H1 (cell line): ENCODE results near the gene OR7D2. TPM values are rescaled to one million over a fixed set of nuclear protein-coding genes. Genes with fewer than 3 reads are reported as not detected.

ENCODE experiments used
- CTCF ChIA-PET: fragments of 300-600 bp; sonication (Branson Sonifier 250); formaldehyde crosslinking; loops from one replicate; lab custom pipeline; 2021; ENCODE audit not compliant: partially characterized antibody; lab: Charles Lee
- POLR2A ChIA-PET: fragments of 300-600 bp; sonication (Branson Sonifier 250); formaldehyde crosslinking; loops from one replicate; lab custom pipeline; 2021; ENCODE audit warnings: inconsistent platforms; ENCODE audit not compliant: partially characterized antibody; lab: Charles Lee
- DNase-seq, 2 experiments: peaks; one replicate each; pipeline versions ENCODE4 v3.0.0 to v3.0.0-alpha.2; 2010 to 2022; ENCODE audit warnings: low spot score in 2 of 2, low read depth in 1 of 2, mixed read lengths in 1 of 2
- FAIRE-seq: peaks from 2 replicates; lab custom pipeline; 2011; peaks lifted over from hg19 to GRCh38; lab: Jason Lieb, UNC
- H2AFZ ChIP-seq: 2 replicates; pipeline ENCODE4 v1.8.1; 2012; ENCODE audit warnings: low read length, inconsistent platforms
- H2AK5ac ChIP-seq: 2 replicates; pipeline ENCODE4 v1.6.1; 2013; ENCODE audit warnings: low read depth, low read length
- H2BK120ac ChIP-seq: replicated peaks from 2 replicates; pipeline ENCODE3; 2013; ENCODE audit warnings: low read depth, low read length, inconsistent platforms
- H2BK12ac ChIP-seq: 2 replicates; pipeline ENCODE4 v1.6.1; 2013; ENCODE audit warnings: low read depth, low read length
- H2BK15ac ChIP-seq: 2 replicates; pipeline ENCODE4 v1.6.1; 2013; ENCODE audit warnings: low read length
- H2BK20ac ChIP-seq: 2 replicates; pipeline ENCODE4 v1.6.1; 2013; ENCODE audit warnings: low read length
- H2BK5ac ChIP-seq: 2 replicates; pipeline ENCODE4 v1.6.1; 2013; ENCODE audit warnings: low read depth, low read length
- H3K14ac ChIP-seq: 2 replicates; pipeline ENCODE4 v1.6.1; 2013; ENCODE audit warnings: inconsistent platforms; ENCODE audit not compliant: insufficient read length
- H3K18ac ChIP-seq: 2 replicates; pipeline ENCODE4 v1.6.1; 2013; ENCODE audit warnings: low read length; ENCODE audit errors: extremely low read depth
- H3K23ac ChIP-seq: 2 replicates; pipeline ENCODE4 v1.6.1; 2013; ENCODE audit warnings: inconsistent platforms; ENCODE audit not compliant: insufficient read length
- H3K23me2 ChIP-seq: 2 replicates; pipeline ENCODE4 v1.6.1; 2013; ENCODE audit warnings: low read depth, low read length
- H3K27ac ChIP-seq: 2 replicates; pipeline ENCODE4 v1.6.1; 2011; ENCODE audit warnings: low read depth, low read length, inconsistent platforms
- H3K27me3 ChIP-seq, 4 experiments: replicated peaks in 1 of 4; 1 replicate in 1 of 4; 2 replicates in 3 of 4; pipeline versions ENCODE4 v1.6.1 to v1.8.1; 2011 to 2013; ENCODE audit warnings: low read length in 3 of 4, mild to moderate bottlenecking in 3 of 4, inconsistent platforms in 2 of 4, mixed read lengths in 2 of 4, moderate library complexity in 1 of 4; ENCODE audit not compliant: control insufficient read depth in 3 of 4, insufficient read depth in 3 of 4; ENCODE audit errors: extremely low read depth in 1 of 4
- H3K36me3 ChIP-seq, 4 experiments: 2 replicates each; pipeline versions ENCODE4 v1.6.1 to v1.8.1; 2011 to 2013; ENCODE audit warnings: mild to moderate bottlenecking in 4 of 4, low read length in 3 of 4, moderate library complexity in 2 of 4, control low read depth in 1 of 4, inconsistent platforms in 1 of 4; ENCODE audit not compliant: insufficient read depth in 4 of 4, control insufficient read depth in 2 of 4
- H3K4ac ChIP-seq: replicated peaks from 2 replicates; pipeline ENCODE3; 2013; ENCODE audit warnings: low read length, low read depth, mixed read lengths, inconsistent platforms; ENCODE audit not compliant: insufficient read length
- H3K4me1 ChIP-seq, 4 experiments: replicated peaks in 1 of 4; 1 replicate in 1 of 4; 2 replicates in 3 of 4; pipeline versions ENCODE4 v1.6.1 to v1.8.1; 2011 to 2013; ENCODE audit warnings: low read length in 3 of 4, inconsistent platforms in 2 of 4, mixed read lengths in 1 of 4; ENCODE audit not compliant: insufficient read depth in 4 of 4, control insufficient read depth in 3 of 4
- H3K4me2 ChIP-seq, 2 experiments: 2 replicates each; pipeline versions ENCODE4 v1.6.1 to v1.8.1; 2011 to 2013; ENCODE audit warnings: low read depth in 2 of 2, low read length in 2 of 2, control low read depth in 1 of 2, inconsistent platforms in 1 of 2, mild to moderate bottlenecking in 1 of 2; ENCODE audit not compliant: insufficient read depth in 1 of 2
- H3K4me3 ChIP-seq, 4 experiments: fragments of 200-600, 300-600 bp in 1 of 4; sonication (generic), shearing (Covaris generic), sonication (Bioruptor Twin) in 1 of 4; 2 replicates each; pipeline versions ENCODE4 v1.5.1 to v1.8.1; 2011 to 2016; ENCODE audit warnings: low read length in 4 of 4, low read depth in 3 of 4, control low read depth in 2 of 4, inconsistent platforms in 2 of 4, mild to moderate bottlenecking in 2 of 4, mixed read lengths in 1 of 4, moderate library complexity in 1 of 4; ENCODE audit not compliant: insufficient read depth in 2 of 4; ENCODE audit errors: extremely low read depth in 1 of 4
- H3K56ac ChIP-seq: replicated peaks from 2 replicates; pipeline ENCODE3; 2013; ENCODE audit warnings: low read depth, mild to moderate bottlenecking, mixed read lengths, low read length, inconsistent platforms; ENCODE audit not compliant: insufficient read length
- H3K79me1 ChIP-seq: 2 replicates; pipeline ENCODE4 v1.6.1; 2013; ENCODE audit warnings: low read depth, low read length, control low read depth
- H3K79me2 ChIP-seq, 2 experiments: 2 replicates each; pipeline versions ENCODE4 v1.6.1 to v1.8.1; 2012 to 2013; ENCODE audit warnings: low read length in 2 of 2, mild to moderate bottlenecking in 2 of 2, inconsistent platforms in 1 of 2; ENCODE audit not compliant: insufficient read depth in 2 of 2, control insufficient read depth in 1 of 2
- H3K9ac ChIP-seq, 4 experiments: replicated peaks in 1 of 4; 1 replicate in 1 of 4; 2 replicates in 3 of 4; pipeline versions ENCODE4 v1.6.1 to v1.8.1; 2011 to 2013; ENCODE audit warnings: low read depth in 3 of 4, low read length in 3 of 4, control low read depth in 2 of 4, mild to moderate bottlenecking in 2 of 4, moderate library complexity in 2 of 4, inconsistent platforms in 1 of 4; ENCODE audit errors: extremely low read depth in 1 of 4
- H3K9me3 ChIP-seq, 2 experiments: 2 replicates each; pipeline versions ENCODE4 v1.6.1 to v1.8.1; 2012 to 2013; ENCODE audit warnings: mild to moderate bottlenecking in 2 of 2, moderate library complexity in 2 of 2, control low read depth in 1 of 2, inconsistent platforms in 1 of 2, low read depth in 1 of 2, low read length in 1 of 2, mixed read lengths in 1 of 2; ENCODE audit not compliant: insufficient read depth in 2 of 2
- H4K20me1 ChIP-seq, 2 experiments: replicated peaks in 1 of 2; 2 replicates each; pipeline versions ENCODE3 to v1.8.1; 2011 to 2013; ENCODE audit warnings: inconsistent platforms in 2 of 2, low read length in 2 of 2, mild to moderate bottlenecking in 1 of 2; ENCODE audit not compliant: insufficient read depth in 2 of 2, control insufficient read depth in 1 of 2
- H4K5ac ChIP-seq: 2 replicates; pipeline ENCODE4 v1.6.1; 2013; ENCODE audit warnings: low read length, low read depth, mixed read lengths, inconsistent platforms; ENCODE audit not compliant: insufficient read length
- H4K8ac ChIP-seq: 2 replicates; pipeline ENCODE4 v1.8.0; 2013; ENCODE audit warnings: mild to moderate bottlenecking, moderate library complexity, low read length, inconsistent platforms; ENCODE audit not compliant: insufficient read depth; ENCODE audit errors: extremely low read depth
- H4K91ac ChIP-seq: replicated peaks from 2 replicates; pipeline ENCODE3; 2013; ENCODE audit warnings: low read length, mixed read lengths, inconsistent platforms; ENCODE audit not compliant: insufficient read length
- BRCA1 ChIP-seq: IDR thresholded peaks from 2 replicates; pipeline ENCODE4 v1.6.1; 2012; ENCODE audit warnings: low read depth, low read length, improper control_type of control experiment
- CBX5 ChIP-seq: fragments of 300-800, 300-1000 bp; sonication (generic); IDR thresholded peaks from 2 replicates; pipeline ENCODE4 v1.7.1; 2016; ENCODE audit warnings: antibody characterized with exemption, low read length, low read depth
- FOSL1 ChIP-seq: IDR thresholded peaks from 2 replicates; pipeline ENCODE4 v1.6.1; 2011; ENCODE audit warnings: mild to moderate bottlenecking, low read depth, low read length, moderate library complexity; ENCODE audit not compliant: insufficient read depth
- KDM1A ChIP-seq: fragments of 200-600, 300-600 bp; sonication (generic); IDR thresholded peaks from 2 replicates; pipeline ENCODE4 v1.7.1; 2016; ENCODE audit warnings: mild to moderate bottlenecking, low read length, borderline replicate concordance
- KDM4A ChIP-seq: IDR thresholded peaks from one replicate; pipeline ENCODE4 v1.7.1; 2012; ENCODE audit warnings: low read depth, mild to moderate bottlenecking, moderate library complexity, low read length, inconsistent platforms; ENCODE audit not compliant: severe bottlenecking
- MAX ChIP-seq: IDR thresholded peaks from 2 replicates; pipeline ENCODE4 v1.6.1; 2012; ENCODE audit warnings: inconsistent platforms
- RXRA ChIP-seq: IDR thresholded peaks from 2 replicates; pipeline ENCODE4 v1.6.1; 2011; ENCODE audit warnings: low read depth, mild to moderate bottlenecking, low read length, moderate library complexity; ENCODE audit not compliant: insufficient read depth
- SP2 ChIP-seq: IDR thresholded peaks from 2 replicates; pipeline ENCODE4 v1.6.1; 2012; ENCODE audit warnings: mild to moderate bottlenecking, low read length, inconsistent platforms
- SUZ12 ChIP-seq: fragments of 200-600 bp; sonication (generic); IDR thresholded peaks from 2 replicates; pipeline ENCODE4 v1.6.1; 2012; ENCODE audit warnings: mild to moderate bottlenecking, inconsistent platforms, low read length, moderate library complexity, mixed read lengths
- TBP ChIP-seq: IDR thresholded peaks from 2 replicates; pipeline ENCODE4 v1.6.1; 2011; ENCODE audit warnings: low read depth, low read length, improper control_type of control experiment
- WGBS, 2 experiments: shearing (Covaris generic) in 1 of 2; methylation state at CpG; one replicate each; pipeline versions ENCODE4 v1.1.6 to v1.1.7; 2013 to 2015; ENCODE audit warnings: low lambda C conversion rate in 2 of 2, mixed read lengths in 2 of 2, inconsistent platforms in 1 of 2, low coverage in 1 of 2, missing lambda C conversion rate in 1 of 2; ENCODE audit not compliant: insufficient replicate concordance in 2 of 2, insufficient coverage in 1 of 2, insufficient read length in 1 of 2; ENCODE audit errors: extremely low coverage in 1 of 2, missing lambda C conversion rate in 1 of 2; 5-methylcytosine and 5-hydroxymethylcytosine counted together
- polyA plus RNA-seq, 7 experiments: library from polyadenylated mRNA; depleted of rRNA in 3 of 7; stranded (reverse) in 5 of 7; unstranded in 2 of 7; fragments of >200 nt in 5 of 7; fragments of 200-250 nt in 2 of 7; gene quantifications; 1 replicate in 5 of 7; 2 replicates in 1 of 7; 4 replicates in 1 of 7; pipeline versions ENCODE4 v1.2.1 to v1.2.3, GENCODE V29; 2011 to 2013; ENCODE audit warnings: missing spikeins in 2 of 7, mixed read lengths in 2 of 7
- total RNA-seq: library from RNA; stranded (reverse); fragmentation: NEBNext Ultra II Directional; extraction: Animal tissue kit (Norgen Biotek cat#: 25700); gene quantifications from 2 replicates; pipeline ENCODE4 v1.2.1, GENCODE V29; 2021
- TF ChIP-seq, protein P1 (sequence below), 3 experiments: IDR thresholded peaks; 1 replicate in 2 of 3; 2 replicates in 1 of 3; pipeline versions ENCODE4 v1.5.1 to v1.6.1; 2011; ENCODE audit warnings: low read length in 3 of 3, mild to moderate bottlenecking in 3 of 3, inconsistent platforms in 2 of 3, low read depth in 1 of 3, moderate library complexity in 1 of 3; ENCODE audit not compliant: insufficient read depth in 1 of 3; ENCODE audit errors: control extremely low read depth in 1 of 3

OR7D2 gene
- total and polyA plus RNA-seq, 2 of the 8 experiments (the other 6 are each of a cell fraction or from before 2014, with no cell fraction given): 0.02 TPM; not detected in 1

GRCh38 chr19:9159891-9160290 lies 18.9 kb upstream of the OR7D2 start:
- Histone ChIP-seq H3K14ac (no peak overlapping the region), H2BK20ac (no peak overlapping the region), H3K4ac (no peak overlapping the region), H4K20me1 (peaks cover 6 to 9% of the 10 kb centered on the region in 2 experiments), H3K56ac (no peak overlapping the region), H3K4me1 (no peaks in the 10 kb centered on the region), H3K4me2 (no peak overlapping the region), H3K18ac (no peak overlapping the region), H3K79me1 (peaks cover 9% of the 10 kb centered on the region), H4K8ac (no peak overlapping the region), H3K23me2 (no peaks in the 10 kb centered on the region), H3K9me3 (peaks cover 4 to 7% of the 10 kb centered on the region in 2 experiments; a peak in 1 of 4 replicates), H3K36me3 (peaks cover 45 to 92% (median 76%) of the 10 kb centered on the region in 4 experiments), H3K27me3 (no peaks in the 10 kb centered on the region), H3K27ac (no peak overlapping the region), H2AFZ (no peak overlapping the region), H2AK5ac (no peak overlapping the region), H2BK5ac (no peak overlapping the region), H3K4me3 (no peak overlapping the region), H4K5ac (no peak overlapping the region), H2BK120ac (no peak overlapping the region), H3K23ac (no peak overlapping the region), H3K9ac (no peak overlapping the region), H4K91ac (no peak overlapping the region), H2BK12ac (no peak overlapping the region), H2BK15ac (no peak overlapping the region), H3K79me2 (peaks cover 0 to 25% of the 10 kb centered on the region in 2 experiments; a peak in 3 of 4 replicates)
- no peak for DNase-seq
- FAIRE-seq: no peak
- ChIA-PET CTCF (no interaction called here), POLR2A (no interaction called here)
- TF ChIP-seq SP2: no peak
- TF ChIP-seq, protein P1, sequence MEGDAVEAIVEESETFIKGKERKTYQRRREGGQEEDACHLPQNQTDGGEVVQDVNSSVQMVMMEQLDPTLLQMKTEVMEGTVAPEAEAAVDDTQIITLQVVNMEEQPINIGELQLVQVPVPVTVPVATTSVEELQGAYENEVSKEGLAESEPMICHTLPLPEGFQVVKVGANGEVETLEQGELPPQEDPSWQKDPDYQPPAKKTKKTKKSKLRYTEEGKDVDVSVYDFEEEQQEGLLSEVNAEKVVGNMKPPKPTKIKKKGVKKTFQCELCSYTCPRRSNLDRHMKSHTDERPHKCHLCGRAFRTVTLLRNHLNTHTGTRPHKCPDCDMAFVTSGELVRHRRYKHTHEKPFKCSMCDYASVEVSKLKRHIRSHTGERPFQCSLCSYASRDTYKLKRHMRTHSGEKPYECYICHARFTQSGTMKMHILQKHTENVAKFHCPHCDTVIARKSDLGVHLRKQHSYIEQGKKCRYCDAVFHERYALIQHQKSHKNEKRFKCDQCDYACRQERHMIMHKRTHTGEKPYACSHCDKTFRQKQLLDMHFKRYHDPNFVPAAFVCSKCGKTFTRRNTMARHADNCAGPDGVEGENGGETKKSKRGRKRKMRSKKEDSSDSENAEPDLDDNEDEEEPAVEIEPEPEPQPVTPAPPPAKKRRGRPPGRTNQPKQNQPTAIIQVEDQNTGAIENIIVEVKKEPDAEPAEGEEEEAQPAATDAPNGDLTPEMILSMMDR (IDR thresholded peaks at IDR 0.05; ENCODE audit: control extremely low read depth in 1 of 3, insufficient read depth in 1 of 3, low read depth in 1 of 3, low read length in 3 of 3): no peak
- TF ChIP-seq KDM1A: no peak
- no peak for TF ChIP-seq SUZ12
- no peak for TF ChIP-seq KDM4A
- no peak for TF ChIP-seq TBP
- TF ChIP-seq BRCA1: no peak
- no peak for TF ChIP-seq MAX
- TF ChIP-seq FOSL1: no peak
- no peak for TF ChIP-seq CBX5
- no peak for TF ChIP-seq RXRA
- 94% methylated on average over 13 of the region's 13 CpGs; no CpG with 5 or more reads in 1 of the 2 experiments for WGBS, 2 experiments
